GM20000 (cell line): ENCODE results near the gene FNTB.

Experiments used
- DNase-seq: peaks from one replicate; pipeline ENCODE4 v3.0.0; 2012; ENCODE audit warnings: low spot score
- CTCF ChIP-seq: IDR thresholded peaks from 2 replicates; pipeline ENCODE4 v1.5.1; 2012; ENCODE audit warnings: mild to moderate bottlenecking, control low read depth; ENCODE audit errors: extremely low read depth, missing control alignments

Gene FNTB

GRCh38 chr14:64995291-64995690 is 8.6 kb downstream of the FNTB start:
- no peak for DNase-seq
- TF ChIP-seq CTCF, result no peak

GRCh38 chr14:64997108-64997794 is 10.6 kb downstream of the FNTB start:
- TF ChIP-seq CTCF, result no peak

GRCh38 chr14:64998455-64998931 is 11.8 kb downstream of the FNTB start:
- no peak for DNase-seq
- TF ChIP-seq CTCF, result no peak

More at GRCh38 chr14:64997108-64997794, 10.6 kb downstream of the FNTB start:
- DNase-seq, result no peak

- no peak for TF ChIP-seq CTCF
- DNase-seq, result no peak
Observed at GRCh38 chr14:65000898-65001591, 14.3 kb downstream of the FNTB start.

- no peak for TF ChIP-seq CTCF
- DNase-seq, result no peak
Observed at GRCh38 chr14:65001723-65002122, 15.0 kb downstream of the FNTB start.

GRCh38 chr14:65002586-65003210 is 16.0 kb downstream of the FNTB start:
- no peak for DNase-seq

More at GRCh38 chr14:65002586-65003210, 16.0 kb downstream of the FNTB start:
- TF ChIP-seq CTCF, result no peak
